ENCODE measurements around the gene TRMT61A.
A peak's percentile ranks its signal among the peaks of the same experiment; 100 is the strongest.

Gene TRMT61A

DNA sequence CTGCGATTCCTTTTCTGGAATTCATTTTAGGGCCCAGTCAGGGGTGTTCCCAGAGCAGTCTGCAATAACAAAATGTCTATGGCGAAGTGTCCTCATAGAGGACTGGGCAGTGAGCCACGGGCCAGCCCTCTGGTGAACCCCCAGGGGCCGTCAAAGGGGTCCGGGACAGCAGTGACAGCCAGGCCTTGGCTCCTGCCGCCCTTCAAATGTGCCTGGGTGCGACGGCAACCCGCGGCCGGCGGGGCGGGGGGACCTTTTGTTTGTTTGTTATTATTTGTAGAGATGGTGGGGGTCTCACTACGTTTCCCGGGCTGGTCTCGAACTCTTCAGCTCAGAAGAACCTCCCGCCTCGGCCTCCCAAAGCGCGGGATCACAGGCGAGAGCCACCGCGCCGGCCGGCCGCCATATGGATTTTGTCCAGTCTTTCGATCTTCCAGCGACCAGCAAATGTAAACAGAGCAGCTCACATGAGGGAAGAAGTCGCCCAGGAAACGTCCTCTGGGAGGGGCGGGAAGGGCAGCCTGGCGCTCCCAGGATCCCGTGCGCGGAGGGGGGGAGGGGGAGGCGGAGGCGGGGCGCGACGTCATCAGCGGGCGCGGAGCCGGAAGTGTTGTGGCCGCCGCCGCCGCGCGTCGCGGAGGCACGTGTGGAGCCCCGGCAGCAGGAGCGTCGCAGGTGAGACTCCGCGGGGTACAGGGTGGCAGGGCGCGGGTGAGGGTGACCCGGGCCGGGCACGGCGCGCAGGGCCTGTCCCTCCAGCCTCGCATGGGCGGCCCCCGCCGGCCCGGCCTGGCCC is at the start of gene TRMT61A:
Gene TRMT61A (plus strand): TSS at position 610 of the 796 bp plus-strand sequence. CDS start 783 bp downstream, outside the sequence.
- DNase-seq (ENCODE audit: low spot score), result peak; percentile 98
- TF ChIP-seq, protein P1, sequence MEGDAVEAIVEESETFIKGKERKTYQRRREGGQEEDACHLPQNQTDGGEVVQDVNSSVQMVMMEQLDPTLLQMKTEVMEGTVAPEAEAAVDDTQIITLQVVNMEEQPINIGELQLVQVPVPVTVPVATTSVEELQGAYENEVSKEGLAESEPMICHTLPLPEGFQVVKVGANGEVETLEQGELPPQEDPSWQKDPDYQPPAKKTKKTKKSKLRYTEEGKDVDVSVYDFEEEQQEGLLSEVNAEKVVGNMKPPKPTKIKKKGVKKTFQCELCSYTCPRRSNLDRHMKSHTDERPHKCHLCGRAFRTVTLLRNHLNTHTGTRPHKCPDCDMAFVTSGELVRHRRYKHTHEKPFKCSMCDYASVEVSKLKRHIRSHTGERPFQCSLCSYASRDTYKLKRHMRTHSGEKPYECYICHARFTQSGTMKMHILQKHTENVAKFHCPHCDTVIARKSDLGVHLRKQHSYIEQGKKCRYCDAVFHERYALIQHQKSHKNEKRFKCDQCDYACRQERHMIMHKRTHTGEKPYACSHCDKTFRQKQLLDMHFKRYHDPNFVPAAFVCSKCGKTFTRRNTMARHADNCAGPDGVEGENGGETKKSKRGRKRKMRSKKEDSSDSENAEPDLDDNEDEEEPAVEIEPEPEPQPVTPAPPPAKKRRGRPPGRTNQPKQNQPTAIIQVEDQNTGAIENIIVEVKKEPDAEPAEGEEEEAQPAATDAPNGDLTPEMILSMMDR (IDR thresholded peaks at IDR 0.05; ENCODE audit: extremely low read depth, missing control alignments), result no peak

DNA sequence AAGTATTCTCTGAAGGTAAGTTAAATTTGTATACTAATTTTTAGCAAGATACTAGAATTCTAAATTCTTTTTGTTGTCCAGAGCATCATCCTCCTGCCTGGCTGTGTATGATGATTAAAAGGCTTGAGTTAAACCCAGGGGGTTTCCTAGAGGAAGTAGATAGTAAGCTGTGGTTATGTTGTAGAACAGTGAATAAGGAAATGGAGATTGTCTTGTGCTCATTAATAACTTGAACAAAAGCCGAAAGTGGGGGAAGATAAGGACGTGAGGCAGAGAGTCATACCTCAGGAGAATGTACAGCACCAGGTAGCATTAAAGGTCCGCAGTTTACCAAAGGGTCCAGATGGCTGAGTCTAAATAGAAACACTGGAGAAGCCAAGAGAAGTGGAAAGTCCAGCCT is 48.4 kb upstream of the TRMT61A start:
- peak; percentile 50 for DNase-seq (ENCODE audit: low spot score)

DNA sequence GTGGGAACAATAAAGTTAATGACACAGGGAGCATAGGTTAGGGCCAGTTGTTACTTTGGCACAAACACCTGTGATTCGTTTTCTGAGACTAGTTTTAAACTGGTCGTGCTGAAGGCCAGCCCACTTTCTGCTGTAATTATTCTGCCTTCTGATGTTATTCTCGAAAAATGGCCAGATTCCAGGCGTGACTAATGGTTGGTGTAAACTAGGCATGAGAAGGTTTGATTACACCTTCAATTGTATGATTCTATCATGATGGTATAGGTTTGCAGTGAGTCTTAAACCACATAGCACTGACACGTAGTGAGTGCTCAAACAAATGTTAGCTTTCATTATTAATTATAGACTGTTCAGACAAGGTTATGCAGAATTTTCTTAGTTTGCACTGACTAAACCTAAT is 45.4 kb upstream of the TRMT61A start:
- no peak for DNase-seq (ENCODE audit: low spot score)
- TF ChIP-seq, protein P1 (IDR thresholded peaks at IDR 0.05; ENCODE audit: extremely low read depth, missing control alignments), result no peak

More for the DNA sequence above, 48.4 kb upstream of the TRMT61A start:
- TF ChIP-seq, protein P1 (IDR thresholded peaks at IDR 0.05; ENCODE audit: extremely low read depth, missing control alignments), result no peak

DNA sequence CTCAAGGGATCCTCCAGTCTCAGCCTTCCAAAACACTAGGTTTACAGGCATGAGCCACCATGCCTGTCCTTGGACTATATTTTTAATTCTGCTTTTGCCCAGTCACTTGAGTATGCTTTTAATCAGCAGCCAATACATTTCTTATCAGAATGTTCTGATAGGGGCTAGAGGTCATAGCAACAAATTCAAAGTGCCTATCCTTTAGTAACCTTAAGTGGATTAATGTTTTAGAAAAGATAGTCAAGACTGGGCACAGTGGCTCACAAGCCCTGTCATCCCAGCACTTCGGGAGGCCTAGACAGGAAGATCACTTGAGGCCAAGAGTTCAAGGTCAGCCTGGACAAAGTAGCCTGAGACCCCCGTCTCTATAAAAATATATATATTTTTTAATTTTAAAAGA is 43.5 kb upstream of the TRMT61A start:
- TF ChIP-seq, protein P1 (IDR thresholded peaks at IDR 0.05; ENCODE audit: extremely low read depth, missing control alignments), result no peak
- no peak for DNase-seq (ENCODE audit: low spot score)

DNA sequence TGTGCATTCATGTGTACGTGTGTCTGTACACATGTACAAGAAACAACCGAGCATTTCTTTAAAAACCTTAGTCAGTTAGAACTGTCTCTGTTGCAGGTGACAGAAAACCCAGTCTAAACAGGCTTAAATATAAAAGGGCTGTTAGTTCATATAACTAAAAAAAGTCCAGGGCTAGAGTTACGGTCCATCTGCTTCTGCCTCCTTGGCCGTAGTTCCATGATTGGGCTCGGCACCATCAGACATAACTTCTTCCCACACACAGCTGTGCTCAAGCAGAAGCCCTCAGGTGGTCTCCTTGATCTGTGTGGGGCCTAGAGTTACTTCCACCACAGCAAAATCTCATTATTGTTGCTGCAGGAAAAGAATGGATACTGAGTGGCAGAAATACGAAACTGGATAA is 40.9 kb upstream of the TRMT61A start:
- no peak for DNase-seq (ENCODE audit: low spot score)
- TF ChIP-seq, protein P1 (IDR thresholded peaks at IDR 0.05; ENCODE audit: extremely low read depth, missing control alignments), result no peak

DNA sequence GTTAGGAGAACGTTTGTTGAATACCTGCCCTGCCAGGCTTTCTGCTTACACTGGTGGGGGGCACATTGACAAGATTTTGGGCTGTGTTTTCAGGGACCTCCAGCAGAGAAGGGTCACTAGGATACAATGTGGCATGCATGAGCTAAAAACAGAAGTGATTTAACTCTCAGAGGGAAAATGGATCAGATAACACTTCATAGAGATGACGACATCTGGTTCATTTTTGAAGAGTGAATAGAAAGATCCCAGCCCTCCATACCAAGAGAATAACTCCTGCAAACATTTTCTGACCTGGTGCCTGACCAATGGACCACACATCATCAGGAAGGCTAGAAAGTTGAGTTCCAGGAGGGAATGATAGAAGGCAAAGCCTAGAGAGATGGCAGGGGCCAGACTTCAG is 40.0 kb upstream of the TRMT61A start:
- no peak for DNase-seq (ENCODE audit: low spot score)
- TF ChIP-seq, protein P1 (IDR thresholded peaks at IDR 0.05; ENCODE audit: extremely low read depth, missing control alignments), result no peak

DNA sequence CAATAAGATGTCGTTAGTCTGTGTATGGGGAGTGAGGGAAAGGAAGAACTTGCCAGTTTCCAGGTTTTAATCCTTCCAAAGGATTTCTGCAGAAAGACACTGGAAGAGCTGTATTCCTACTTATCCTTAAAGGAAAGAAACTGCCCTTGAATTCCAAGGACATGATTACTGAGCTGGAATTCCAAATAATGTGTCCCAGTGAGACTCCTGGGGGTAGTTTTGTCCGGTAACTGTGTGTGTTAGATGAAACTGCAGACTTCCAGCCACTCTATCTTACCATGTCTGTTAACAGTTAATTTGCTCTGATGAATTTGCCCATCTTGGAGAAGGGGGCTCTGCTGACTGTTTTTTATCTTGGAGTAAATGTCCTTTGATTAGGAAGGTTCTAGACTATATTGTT is 39.4 kb upstream of the TRMT61A start:
- TF ChIP-seq, protein P1 (IDR thresholded peaks at IDR 0.05; ENCODE audit: extremely low read depth, missing control alignments), result no peak
- DNase-seq (ENCODE audit: low spot score), result no peak
